GM10266 (cell line): ENCODE data around the gene LGI4.
"Not testable (repeated sequence)": the region's sequence is repeated elsewhere in the genome, so short reads cannot be mapped to it uniquely, and the experiment has no call there.

Source experiments
- DNase-seq: peaks from one replicate; pipeline ENCODE4 v3.0.0; 2012; ENCODE audit errors: extremely low spot score
- TF ChIP-seq, protein P1 (sequence below): IDR thresholded peaks from 2 replicates; pipeline ENCODE4 v1.5.1; 2012; ENCODE audit warnings: mild to moderate bottlenecking, low read depth; ENCODE audit not compliant: control insufficient read depth, insufficient read depth; ENCODE audit errors: missing control alignments

LGI4 gene

DNA sequence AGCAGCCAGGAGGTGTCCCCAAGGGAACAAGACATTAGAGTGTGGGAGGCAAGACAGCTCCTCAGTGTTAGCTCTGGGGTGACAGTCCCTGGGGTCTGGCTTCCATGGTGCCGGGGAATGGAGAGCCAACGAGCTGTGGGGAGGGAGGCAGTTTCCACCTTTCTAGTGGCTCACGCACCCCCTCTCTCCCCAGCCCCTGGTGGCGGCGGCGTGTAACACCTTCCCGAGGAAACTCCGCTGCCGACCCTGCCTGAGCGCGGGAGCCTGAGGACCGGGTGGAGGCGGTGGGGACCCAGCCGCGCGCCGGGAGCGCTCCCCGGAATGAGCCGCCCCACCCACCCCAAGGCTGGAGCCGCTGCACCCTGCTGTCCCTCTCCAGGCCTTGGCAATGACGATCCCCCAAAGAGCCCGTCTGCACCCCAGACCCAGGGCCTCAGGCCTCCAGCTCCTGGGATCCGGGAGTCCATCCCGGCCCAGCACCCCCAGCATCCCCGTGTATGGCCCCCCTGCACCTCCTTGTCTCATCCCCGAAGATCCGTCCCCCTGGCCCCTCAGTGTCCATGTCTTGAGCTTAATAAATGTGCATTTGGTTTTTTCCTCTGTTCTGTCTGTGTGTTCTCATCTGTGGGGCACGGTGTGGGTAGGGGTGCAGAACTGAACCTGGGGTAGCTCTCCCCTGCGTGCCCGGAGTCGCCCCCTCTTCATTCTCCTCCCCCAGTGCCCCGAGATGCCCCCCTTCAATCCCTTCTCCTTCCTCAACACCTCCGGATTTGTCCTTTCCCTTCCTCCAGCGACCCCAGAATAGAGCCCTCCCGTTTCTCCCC lies 19.1 kb upstream of the LGI4 start:
- DNase-seq = peak; percentile 77
- TF ChIP-seq, protein P1, sequence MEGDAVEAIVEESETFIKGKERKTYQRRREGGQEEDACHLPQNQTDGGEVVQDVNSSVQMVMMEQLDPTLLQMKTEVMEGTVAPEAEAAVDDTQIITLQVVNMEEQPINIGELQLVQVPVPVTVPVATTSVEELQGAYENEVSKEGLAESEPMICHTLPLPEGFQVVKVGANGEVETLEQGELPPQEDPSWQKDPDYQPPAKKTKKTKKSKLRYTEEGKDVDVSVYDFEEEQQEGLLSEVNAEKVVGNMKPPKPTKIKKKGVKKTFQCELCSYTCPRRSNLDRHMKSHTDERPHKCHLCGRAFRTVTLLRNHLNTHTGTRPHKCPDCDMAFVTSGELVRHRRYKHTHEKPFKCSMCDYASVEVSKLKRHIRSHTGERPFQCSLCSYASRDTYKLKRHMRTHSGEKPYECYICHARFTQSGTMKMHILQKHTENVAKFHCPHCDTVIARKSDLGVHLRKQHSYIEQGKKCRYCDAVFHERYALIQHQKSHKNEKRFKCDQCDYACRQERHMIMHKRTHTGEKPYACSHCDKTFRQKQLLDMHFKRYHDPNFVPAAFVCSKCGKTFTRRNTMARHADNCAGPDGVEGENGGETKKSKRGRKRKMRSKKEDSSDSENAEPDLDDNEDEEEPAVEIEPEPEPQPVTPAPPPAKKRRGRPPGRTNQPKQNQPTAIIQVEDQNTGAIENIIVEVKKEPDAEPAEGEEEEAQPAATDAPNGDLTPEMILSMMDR = peak; percentile 55

DNA sequence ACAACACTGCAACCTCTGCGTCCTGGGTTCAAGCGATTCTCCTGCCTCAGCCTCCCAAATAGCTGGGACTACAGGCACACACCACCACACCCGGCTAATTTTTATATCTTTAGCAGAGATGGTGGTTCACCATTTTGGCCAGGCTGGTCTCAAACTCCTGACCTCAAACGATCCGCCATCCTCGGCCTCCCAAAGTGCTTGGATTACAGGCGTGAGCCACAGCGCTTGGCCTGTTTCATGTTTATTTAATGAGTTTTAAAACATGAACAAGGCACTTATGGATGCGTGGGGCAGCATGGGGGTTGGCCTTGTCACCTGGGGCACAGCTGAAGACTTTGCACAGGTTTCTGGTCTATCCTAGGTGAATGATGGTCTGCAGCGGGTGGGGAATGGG lies 18.3 kb upstream of the LGI4 start:
- not testable (repeated sequence) for DNase-seq

DNA sequence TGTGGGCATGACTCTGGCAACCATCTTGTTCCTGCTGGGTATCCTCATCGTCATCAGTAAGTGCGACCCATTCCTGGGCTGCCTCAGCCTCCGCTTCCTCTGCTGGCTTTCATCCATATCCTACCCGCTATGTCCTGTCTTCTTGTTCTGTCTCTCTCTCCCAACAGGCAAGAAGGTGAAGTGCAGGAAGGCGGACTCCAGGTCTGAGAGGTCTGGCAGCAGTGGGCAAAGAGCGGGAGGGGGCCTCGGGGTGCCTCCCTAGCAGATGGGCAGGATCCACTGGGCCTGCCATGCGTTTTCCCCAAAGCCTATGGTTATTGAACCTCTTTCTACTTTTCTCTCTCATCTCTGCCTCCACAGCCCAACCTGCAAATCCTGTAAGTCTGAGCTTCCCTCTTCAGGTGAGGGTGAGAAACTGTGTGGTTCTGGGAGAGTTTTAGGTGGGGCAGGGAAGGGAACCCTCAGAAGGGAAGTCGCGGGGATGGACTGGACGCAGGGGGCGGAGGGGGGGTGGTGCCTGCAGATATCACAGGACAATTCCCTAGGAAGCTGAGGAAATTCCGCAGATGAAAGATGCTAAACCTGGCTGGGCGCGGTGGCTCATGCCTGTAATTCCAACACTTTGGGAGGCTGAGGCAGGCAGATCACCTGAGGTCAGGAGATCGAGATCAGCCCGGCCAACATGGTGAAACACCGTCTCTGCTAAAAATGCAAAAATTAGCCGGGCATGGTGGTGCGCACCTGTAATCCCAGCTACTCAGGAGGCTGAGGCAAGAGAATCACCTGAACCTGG lies 16.6 kb upstream of the LGI4 start:
- DNase-seq = no peak
- TF ChIP-seq, protein P1 = no peak

DNA sequence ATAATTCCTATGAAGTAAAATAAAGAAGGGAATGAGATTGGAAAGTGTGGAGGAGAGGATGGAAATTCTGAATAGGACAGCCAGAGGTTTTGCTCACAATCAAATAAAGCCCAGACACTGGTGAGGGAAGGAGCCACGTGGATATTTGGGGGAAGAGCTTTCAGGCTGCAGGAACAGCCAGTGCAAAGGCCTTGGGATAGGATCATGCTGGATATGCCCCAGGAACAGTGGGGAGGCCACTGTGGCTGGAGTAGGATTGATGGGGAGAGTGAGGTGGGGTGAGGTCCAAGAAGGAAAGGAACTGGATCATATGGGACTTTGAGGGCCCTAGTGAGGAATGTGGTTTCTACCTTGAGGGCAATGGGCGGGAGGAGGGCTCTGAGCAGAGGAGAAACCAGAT lies 15.6 kb upstream of the LGI4 start:
- TF ChIP-seq, protein P1 = no peak
- DNase-seq = no peak

DNA sequence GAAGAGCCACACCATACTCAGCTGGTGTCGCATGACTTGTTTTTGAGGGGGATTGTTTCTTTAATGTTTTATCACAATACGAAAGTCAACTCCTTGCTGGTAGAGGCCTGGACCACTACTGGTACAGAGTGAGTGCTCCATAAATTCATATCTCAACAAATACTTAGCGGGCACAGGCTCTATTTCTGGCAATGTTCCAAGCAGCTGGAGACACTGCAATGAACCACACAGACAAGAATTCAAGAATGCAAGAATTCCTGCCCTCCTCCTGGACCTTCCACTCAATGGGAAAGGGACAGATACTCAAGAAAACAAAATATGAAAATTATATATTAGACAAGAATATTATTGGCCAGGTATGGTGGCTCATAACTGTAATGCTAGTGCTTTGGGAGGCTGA lies 14.6 kb upstream of the LGI4 start:
- TF ChIP-seq, protein P1 = no peak
- DNase-seq = no peak

DNA sequence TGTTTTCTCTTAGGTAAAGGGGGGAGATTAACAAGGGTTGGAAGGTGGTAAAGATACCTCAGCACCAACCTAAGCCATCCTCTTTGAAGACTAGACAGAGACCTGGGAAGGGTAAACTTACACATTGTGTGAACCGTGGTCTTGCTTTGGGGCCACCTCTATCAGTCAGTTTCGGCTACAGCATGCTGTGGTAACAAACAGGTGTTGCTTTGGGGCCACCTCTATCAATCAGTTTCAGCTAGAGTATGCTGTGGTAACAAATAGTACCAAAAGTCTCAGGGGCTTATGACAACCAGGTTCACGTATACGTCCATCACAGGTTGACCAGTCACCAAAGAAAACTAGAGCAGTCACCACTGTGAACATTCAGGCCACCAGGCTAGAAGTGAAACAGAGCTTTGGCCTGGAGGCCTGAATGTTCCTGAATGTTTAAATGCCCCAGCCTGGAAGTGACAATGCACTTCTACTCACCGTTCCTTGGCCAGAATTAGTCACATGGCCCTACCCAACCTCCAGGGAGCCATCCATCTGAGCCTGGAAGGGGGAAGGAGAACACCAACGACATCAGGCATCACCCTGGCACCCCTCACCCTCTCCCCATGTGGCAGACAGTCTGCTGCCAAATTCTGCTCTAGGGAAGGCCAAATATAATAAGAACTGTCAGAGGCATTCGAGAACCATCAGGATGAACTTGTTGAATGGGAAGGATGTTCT lies 12.0 kb upstream of the LGI4 start:
- no peak for DNase-seq
- TF ChIP-seq, protein P1 = no peak

DNA sequence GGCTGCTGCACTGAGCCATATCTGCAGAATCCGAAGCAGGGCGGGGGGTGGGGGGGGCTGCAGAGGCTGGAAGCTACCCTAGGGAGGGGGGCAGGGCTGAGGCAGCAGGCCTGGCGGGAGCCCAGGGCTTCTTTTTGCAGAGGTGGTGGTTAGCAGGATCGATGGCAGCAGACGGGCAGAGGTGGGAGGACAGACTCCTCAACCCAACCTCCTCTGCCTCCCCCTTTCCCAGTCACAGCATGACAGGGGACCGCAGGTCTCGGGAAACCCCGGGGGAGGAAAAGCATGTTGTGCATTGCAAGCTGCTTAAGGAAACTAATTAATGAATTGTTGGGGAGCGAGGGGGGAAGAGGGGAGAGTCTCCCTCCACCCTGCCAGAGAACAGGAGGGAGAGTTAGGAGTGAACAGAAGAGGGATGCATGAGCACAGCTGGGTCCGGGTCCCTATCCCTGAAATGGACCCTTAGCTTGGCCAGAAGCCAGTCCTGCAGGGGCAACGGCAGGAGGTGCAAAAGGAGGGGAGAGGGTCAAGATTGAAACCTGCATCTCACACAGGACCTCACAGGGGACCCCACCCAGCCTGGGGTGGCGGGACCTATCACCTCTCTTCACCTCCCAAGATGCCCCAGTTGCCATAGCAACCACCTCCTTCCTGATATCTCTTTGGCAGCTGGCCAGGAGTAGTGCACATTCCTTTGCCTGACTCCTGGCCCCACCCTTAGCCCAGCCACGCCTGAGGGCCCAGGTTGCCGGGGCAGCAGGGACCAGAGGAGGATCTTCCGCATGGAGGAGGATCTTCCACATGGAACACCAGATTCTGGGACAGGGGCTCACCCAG lies 10.0 kb upstream of the LGI4 start:
- TF ChIP-seq, protein P1 = no peak
- no peak for DNase-seq
